GM19468 (cell line): ENCODE results near the gene SRGN.
"Not testable (repeated sequence)": the region's sequence is repeated elsewhere in the genome, so short reads cannot be mapped to it uniquely, and the experiment has no call there.

Experiments
- ATAC-seq: cut with Tn5 transposase; IDR thresholded peaks from one replicate; pipeline ENCODE4 v1.9.1; 2021; ENCODE audit warnings: mild to moderate bottlenecking, moderate library complexity, moderate number of reproducible peaks; ENCODE audit not compliant: unreplicated experiment; ENCODE audit errors: extremely low read depth

SRGN gene

DNA sequence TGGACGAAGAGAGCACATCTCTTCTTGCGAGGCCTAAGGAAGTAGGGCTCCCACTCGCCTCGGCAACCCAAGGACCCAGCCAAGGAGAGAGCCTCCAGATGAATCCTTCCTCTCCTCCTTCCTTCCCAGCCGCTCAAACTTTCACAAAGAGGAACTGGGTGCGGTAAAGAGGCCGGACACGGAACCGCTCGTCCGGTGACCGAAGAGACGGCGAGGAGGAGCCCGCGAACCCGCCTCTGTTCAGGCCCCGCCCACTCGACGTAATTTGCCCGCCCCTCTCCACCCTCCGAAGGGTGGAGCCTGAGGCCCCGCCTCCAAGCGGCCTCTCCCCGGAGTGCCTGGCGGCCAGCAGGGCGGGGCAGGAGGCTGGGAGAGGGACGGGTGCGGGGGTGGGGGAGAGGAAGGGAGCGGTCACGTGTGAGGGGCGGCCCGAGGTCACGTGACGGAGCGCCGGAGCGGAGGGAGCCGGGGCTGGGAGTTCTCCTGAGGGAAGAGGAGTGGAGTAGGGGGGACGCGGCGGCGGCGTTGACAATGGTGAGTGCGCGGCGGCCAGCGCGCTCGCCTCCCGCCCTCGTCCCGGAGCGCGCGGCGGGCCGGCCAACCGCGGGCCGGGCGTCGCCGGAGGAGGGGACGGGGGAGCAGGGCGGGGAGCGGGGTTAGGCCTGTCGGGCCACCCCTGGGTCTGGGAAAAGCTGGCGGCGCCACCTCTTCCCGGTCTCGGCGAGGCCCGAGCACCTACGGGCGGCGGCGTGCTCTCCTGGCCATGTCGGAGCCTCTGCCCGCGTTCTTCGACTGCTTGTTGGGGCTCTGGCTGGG is 36.1 kb downstream of the SRGN start, which contains the start of gene VPS26A:
VPS26A (plus strand) TSS at position 432 of the 816 bp plus-strand sequence; CDS start at position 532, 100 bp downstream.
- peak; percentile 70 for ATAC-seq

DNA sequence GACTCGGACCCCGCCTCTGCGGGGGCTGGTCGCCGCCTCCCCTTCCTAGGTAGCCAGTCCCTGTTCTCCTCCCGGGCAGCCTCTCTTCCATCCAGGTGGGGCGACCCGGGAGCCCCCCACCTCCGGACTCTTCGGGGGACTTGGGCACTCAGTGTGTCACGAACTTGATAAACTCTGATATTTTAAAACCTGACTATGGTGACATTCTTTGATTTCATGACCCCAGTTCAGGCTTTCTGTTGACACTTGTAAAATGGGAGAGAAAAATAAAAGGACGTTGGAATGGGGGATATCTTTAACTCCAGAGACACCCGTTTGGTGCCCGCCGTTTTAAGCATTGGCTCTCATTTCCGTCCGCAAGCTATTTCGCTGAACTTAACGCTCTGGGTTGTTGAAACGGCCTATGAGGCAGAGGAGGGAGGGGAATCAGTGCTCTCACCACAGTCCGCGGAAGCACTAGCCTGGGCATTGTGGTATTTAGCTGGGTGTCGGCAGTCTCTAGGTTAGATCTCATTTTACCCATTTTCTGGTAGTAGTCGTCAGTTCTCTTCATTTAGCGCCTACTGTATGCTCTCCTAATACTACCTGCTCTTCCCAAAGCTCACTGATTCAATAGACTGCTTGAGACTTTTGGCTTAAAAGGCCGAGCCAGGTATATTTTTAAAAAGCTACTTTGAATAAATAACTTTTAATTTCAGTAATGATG is 36.8 kb downstream of the SRGN start:
- ATAC-seq: no peak

DNA sequence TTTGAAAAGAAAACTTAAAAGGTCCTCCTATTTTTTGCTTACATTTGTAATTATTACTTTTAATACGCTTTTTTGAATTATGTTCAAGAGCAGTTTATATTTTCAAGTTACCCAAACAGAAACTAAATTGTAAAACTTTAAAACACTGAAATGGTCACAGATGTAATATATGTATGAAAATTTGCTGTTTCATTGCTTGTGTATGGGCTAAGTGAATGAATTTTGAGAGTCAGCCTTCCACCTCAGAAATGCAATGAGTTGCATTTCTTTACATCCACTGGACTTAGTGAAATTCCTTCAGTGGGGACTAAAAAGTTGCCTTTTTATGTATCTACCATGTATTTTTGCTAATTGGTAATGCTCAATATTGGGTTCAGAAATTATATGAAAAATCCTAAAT is 37.7 kb downstream of the SRGN start:
- ATAC-seq: no peak

DNA sequence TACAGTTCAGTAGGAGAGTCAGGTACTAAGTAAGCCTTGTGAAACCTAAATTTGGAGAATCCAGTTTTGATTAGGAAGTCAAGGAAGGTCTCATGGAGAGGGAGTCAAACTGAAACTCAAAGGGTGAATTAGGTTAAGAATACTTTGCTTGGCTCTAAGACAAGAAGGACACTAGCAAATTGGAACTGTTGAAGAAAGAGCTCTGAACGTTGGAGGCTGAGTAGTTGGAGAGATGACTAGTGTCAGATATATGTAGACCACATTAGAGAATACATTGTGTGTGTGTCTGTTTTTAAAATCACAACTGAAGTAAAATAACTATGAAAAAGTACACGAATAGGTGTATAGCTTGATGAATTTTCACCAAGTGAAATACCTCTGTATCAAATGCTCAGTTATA is 42.3 kb downstream of the SRGN start:
- ATAC-seq: no peak

DNA sequence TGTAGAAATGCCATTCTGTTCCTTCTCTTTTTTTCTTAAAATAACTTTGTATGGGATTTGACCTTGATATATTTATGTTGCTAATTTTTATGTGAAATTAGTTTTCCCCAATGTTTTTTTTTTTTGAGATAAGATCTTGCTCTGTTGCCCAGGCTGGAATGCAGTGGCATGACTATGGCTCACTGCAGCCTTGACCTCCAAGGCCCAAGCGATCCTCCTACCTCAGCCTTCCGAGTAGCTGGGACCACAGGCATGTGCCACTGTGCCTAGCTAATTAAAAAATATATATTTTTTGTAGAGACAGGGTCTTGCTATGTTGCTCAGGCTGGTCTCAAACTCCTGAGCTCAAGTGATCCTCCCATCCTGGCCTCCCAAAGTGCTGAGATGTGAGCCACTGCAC is 52.1 kb downstream of the SRGN start:
- no peak for ATAC-seq

DNA sequence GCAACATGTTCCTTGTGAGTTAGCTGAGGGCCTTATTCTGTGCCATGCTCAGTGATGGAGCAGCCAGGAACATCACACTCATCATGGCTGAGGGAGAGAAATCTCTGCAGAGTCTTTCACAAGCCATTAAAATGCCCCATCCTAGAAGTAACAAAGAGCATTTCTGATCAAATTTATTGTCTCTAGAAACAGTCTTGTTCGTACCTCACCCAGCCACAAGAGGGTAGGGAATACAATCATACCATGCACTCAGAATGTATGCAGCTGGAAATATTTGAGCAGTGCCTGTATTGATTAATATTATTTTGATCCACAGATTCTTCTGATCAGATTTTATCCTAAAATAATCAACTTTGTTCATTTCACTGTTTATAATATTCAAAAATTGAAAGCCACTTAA is 53.4 kb downstream of the SRGN start:
- no peak for ATAC-seq

DNA sequence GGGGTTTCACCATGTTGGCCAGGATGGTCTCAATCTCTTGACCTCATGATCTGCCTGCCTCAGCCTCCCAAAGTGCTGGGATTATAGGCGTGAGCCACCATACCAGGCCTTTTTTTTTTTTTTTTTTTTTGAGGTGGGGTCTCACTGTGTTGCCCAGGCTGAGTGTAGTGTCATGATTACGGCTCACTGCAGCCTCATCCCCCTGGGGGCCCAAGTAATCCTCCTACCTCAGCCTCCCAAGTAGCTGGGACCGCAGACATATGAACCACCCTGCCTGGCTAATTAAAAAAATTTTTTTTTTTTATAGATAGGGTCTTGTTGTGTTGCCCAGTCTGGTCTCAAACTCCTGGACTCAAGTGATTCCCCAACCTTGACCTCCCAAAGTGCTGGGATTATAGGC is 54.2 kb downstream of the SRGN start:
- not testable (repeated sequence) for ATAC-seq

DNA sequence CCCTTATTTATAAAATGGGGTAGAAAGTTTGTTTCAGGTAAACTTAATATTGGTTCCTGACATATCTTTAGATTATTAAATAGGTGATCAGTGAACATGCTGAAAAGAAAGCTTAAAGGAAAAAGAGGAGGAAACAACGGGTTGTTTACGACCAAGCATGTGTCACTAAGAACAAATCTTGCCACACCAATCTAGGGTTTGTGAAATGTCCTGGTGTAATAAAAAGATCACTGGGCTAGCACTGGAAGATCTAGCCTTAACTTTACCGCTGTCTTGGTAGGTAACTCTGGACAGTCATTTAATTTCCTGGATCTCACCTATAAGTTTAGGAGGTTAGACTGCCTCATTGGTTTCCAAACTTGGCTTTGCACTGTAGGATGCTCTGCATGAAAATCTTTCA is 55.1 kb downstream of the SRGN start:
- ATAC-seq: no peak

DNA sequence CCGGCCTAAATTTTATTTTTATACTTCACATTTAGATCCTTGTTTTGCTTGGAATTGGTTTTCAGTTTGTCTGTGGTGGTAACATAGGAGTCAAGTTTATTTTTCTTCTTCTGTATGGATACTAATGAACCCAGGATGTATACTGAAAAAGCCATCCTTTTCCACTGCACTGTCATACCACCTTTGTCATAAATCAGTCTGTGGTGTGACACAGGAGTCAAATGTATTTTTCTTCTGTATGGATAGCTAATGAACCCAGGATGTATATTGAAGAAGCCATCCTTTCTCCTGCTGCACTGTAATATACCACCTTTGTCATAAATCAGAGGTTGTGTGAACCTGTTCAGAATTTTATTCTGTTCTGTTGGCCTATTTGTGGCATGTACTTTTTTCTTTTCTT is 57.4 kb downstream of the SRGN start:
- ATAC-seq: no peak

DNA sequence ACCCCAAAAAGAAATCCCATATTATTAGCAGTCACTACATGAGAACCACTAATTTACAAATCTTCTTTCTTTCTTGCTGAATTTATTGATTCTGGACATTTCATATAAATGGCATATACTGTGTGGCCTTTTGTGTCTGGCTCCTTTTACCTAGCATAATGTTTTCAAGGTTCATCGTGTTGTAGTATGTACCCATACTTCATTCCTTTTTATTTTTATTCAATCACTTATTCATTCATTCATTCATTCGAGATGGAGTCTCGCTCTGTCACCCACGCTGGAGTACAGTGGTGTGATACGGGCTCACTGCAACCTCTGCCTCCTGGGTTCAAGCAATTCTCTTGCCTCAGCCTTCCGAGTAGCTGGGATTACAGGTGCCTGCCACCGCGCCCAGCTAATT is 58.0 kb downstream of the SRGN start:
- no peak for ATAC-seq

DNA sequence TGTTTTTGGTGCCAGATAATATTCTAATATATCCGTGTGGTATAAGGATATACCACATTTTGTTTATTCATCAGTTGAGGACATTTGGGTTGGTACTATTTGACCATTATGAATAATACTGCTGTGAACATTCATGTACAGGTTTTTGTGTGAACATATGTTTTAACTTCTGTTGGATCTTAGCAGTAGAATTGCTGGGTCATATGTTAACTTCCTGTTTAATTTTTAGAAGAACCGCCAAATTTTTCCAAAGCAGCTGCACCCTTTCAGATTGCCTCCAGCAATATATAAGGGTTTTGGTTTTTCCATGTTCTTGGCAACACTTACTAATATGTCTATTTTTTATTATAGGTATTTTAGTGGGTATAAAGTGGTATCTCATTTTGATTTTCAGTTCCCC is 58.9 kb downstream of the SRGN start:
- no peak for ATAC-seq

DNA sequence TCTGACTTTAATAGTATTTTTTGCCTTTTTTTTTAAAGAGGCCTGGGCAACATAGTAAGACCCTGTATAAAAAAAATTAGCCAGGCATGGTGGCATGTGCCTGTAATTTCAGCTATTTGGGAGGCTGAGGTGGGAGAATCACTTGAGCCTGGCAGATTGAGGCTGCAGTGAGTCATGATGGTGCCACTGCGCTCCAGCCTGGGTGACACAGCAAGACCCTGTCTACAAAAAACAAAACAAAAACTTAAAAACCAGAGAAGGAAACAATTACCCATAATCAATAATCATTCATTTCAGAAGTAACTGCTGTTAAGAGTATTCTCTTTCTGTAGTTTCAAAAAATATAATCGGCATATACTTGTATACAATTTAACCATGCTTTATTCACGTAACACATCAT is 64.1 kb downstream of the SRGN start:
- no peak for ATAC-seq

DNA sequence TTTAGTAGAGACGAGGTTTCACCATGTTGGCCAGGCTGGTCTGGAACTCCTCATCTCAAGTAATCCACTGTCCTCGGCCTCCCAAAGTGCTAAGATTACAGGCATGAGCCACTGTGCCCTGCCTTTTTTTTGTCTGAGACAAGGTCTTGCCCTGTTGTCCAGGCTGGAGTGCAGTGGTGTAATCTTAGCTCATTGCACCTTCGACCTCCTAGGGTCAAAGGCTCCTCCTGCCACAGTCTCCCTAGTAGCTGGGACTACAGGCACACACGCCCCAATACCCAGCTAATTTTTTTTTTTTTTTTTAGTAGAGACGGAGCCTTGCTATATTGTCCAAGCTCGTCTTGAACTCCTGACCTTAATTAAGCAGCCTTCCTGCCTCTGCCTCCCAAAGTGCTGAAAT is 65.3 kb downstream of the SRGN start:
- no peak for ATAC-seq
